Erythroblast (primary cell): ENCODE measurements around the gene SETDB1.

ENCODE experiments used
- GATA1 ChIP-seq: IDR thresholded peaks from 2 replicates; pipeline ENCODE4 v1.6.1; 2011; ENCODE audit warnings: low read depth, mild to moderate bottlenecking, control low read depth, low read length, moderate library complexity
- POLR2A ChIP-seq: IDR thresholded peaks from 2 replicates; pipeline ENCODE4 v1.6.1; 2011; ENCODE audit warnings: mild to moderate bottlenecking, low read length

- no peak for TF ChIP-seq POLR2A
- no peak for TF ChIP-seq GATA1
Observed at GRCh38 chr1:151001602-151002001, 75.4 kb downstream of the SETDB1 start.
